Vagina (tissue), 2 donors: Measurements from ENCODE around the gene JAKMIP1. TPM values are rescaled to one million over a fixed set of nuclear protein-coding genes. Genes with fewer than 3 reads are reported as not detected.

Experiments used
- DNase-seq, 2 donors: peaks; one replicate each; pipeline ENCODE4 v3.0.0-alpha.2; 2017; ENCODE audit errors: extremely low spot score in 2 of 2
- H3K27ac ChIP-seq: fragments of 200-600 bp; sonication (generic); one replicate; pipeline ENCODE4 v1.5.1; 2019
- H3K27me3 ChIP-seq: fragments of 200-600 bp; sonication (generic); one replicate; pipeline ENCODE4 v1.5.1; 2019
- H3K36me3 ChIP-seq, 2 donors: fragments of 200-600 bp; sonication (generic); one replicate each; pipeline ENCODE4 v1.5.1; 2017 to 2019
- H3K4me1 ChIP-seq: fragments of 200-600 bp; sonication (generic); one replicate; pipeline ENCODE4 v1.5.1; 2019
- H3K4me3 ChIP-seq, 2 donors: fragments of 200-600 bp; sonication (generic); 1 replicate in 1 of 2; 2 replicates in 1 of 2; pipeline ENCODE4 v1.5.1; 2016 to 2019
- H3K9me3 ChIP-seq: fragments of 200-600 bp; sonication (generic); one replicate; pipeline ENCODE4 v1.5.1; 2019
- POLR2A ChIP-seq, 2 donors: fragments of 450-650 bp; IDR thresholded peaks; one replicate each; pipeline ENCODE4 v1.6.1; 2017; ENCODE audit warnings: antibody characterized with exemption in 2 of 2, mild to moderate bottlenecking in 2 of 2, moderate library complexity in 2 of 2
- POLR2AphosphoS5 ChIP-seq, 2 donors: sonication (generic); formaldehyde crosslinking; IDR thresholded peaks; one replicate each; pipeline ENCODE4 v1.9.0; 2017; ENCODE audit warnings: antibody characterized with exemption in 2 of 2, mild to moderate bottlenecking in 2 of 2, low read depth in 1 of 2; ENCODE audit not compliant: insufficient read depth in 1 of 2
- intact Hi-C: fragments of 100-400 bp; cut with DNase I; formaldehyde crosslinking; loops from one replicate; pipeline ENCODE4 v1.15.1; 2023
- total RNA-seq: library from RNA; depleted of rRNA; stranded (reverse); fragments of >200 nt; gene quantifications from one replicate; pipeline ENCODE4 v1.2.3, GENCODE V29; 2016
- TF ChIP-seq, protein P1 (sequence below), 3 experiments: fragments of 450-650 bp in 2 of 3; fragments of 200-600 bp in 1 of 3; sonication (generic) in 1 of 3; IDR thresholded peaks; one replicate each; pipeline ENCODE4 v1.5.1; 2017 to 2019; ENCODE audit warnings: antibody characterized with exemption in 3 of 3, mild to moderate bottlenecking in 2 of 3, moderate library complexity in 2 of 3

JAKMIP1 gene
- total RNA-seq, 1 donor from 2014 or later: 5.2 TPM

- Histone ChIP-seq H3K27me3 (no peaks in the 10 kb centered on the region), H3K9me3 (no peaks in the 10 kb centered on the region), H3K27ac (no peak overlapping the region), H3K4me3 (no peak overlapping the region), H3K4me1 (no peaks in the 10 kb centered on the region), H3K36me3 (no peaks in the 10 kb centered on the region)
- intact Hi-C loops: no loop called here
- TF ChIP-seq POLR2A (IDR thresholded peaks at IDR 0.05) (no peak), POLR2AphosphoS5 (IDR thresholded peaks at IDR 0.05; ENCODE audit: insufficient read depth in 1 of 2, low read depth in 1 of 2) (no peak)
- TF ChIP-seq, protein P1, sequence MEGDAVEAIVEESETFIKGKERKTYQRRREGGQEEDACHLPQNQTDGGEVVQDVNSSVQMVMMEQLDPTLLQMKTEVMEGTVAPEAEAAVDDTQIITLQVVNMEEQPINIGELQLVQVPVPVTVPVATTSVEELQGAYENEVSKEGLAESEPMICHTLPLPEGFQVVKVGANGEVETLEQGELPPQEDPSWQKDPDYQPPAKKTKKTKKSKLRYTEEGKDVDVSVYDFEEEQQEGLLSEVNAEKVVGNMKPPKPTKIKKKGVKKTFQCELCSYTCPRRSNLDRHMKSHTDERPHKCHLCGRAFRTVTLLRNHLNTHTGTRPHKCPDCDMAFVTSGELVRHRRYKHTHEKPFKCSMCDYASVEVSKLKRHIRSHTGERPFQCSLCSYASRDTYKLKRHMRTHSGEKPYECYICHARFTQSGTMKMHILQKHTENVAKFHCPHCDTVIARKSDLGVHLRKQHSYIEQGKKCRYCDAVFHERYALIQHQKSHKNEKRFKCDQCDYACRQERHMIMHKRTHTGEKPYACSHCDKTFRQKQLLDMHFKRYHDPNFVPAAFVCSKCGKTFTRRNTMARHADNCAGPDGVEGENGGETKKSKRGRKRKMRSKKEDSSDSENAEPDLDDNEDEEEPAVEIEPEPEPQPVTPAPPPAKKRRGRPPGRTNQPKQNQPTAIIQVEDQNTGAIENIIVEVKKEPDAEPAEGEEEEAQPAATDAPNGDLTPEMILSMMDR (IDR thresholded peaks at IDR 0.05): no peak
- DNase-seq: no peak
These were observed 6.5 kb upstream of the JAKMIP1 start for GRCh38 chr4:6206771-6207290.

DNA sequence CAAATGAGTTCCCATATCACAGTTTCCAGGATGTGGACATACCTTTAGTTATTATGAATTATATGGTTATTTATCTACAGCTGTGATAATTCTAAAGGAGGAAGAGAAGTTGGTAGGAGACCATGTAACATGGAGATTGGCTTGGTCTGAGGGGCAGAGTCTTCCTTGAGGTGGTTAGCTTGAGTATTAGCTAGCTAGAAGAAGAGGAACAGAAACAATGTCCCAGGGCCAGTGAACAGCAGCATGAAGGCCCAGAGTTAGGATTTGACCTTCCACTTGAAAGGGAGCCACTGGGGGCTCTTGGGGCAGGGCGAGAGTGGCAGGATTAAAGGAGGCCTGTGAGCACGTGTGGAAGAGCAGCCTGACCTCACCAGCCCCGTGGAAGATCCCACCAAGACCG, 5.6 kb upstream of the JAKMIP1 start:
- Histone ChIP-seq H3K27ac (no peak overlapping the region), H3K4me3 (no peak overlapping the region), H3K9me3 (no peaks in the 10 kb centered on the region), H3K36me3 (no peaks in the 10 kb centered on the region), H3K27me3 (no peaks in the 10 kb centered on the region), H3K4me1 (no peaks in the 10 kb centered on the region)
- intact Hi-C loops: no loop called here
- TF ChIP-seq, protein P1 (IDR thresholded peaks at IDR 0.05): no peak
- TF ChIP-seq POLR2A (IDR thresholded peaks at IDR 0.05) (no peak), POLR2AphosphoS5 (IDR thresholded peaks at IDR 0.05; ENCODE audit: insufficient read depth in 1 of 2, low read depth in 1 of 2) (no peak)
- DNase-seq: no peak

DNA sequence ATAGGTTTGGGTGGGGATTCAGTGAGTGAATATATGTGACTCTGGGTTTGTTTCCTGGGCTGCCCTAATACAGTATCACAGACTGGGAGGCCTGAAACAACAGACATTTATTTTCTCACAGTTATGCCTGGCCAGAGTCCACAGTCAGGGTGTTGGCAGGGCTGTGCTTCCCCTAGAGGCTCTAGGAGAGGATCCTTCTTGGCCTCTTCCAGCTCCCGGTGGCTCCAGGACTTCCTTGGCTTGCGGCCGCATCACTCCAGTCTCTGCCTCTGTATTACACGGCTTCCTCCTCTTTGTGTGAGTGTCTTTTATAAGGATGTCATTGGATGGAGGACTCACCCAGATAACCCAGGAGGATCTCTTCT, 5.2 kb upstream of the JAKMIP1 start:
- H3K36me3 ChIP-seq: no peaks in the 10 kb centered on the region
- H3K27me3 ChIP-seq: no peaks in the 10 kb centered on the region
- H3K4me3 ChIP-seq: no peak overlapping the region
- DNase-seq: no peak
- intact Hi-C loops: no loop called here
- TF ChIP-seq POLR2A (IDR thresholded peaks at IDR 0.05): no peak
- TF ChIP-seq POLR2AphosphoS5 (IDR thresholded peaks at IDR 0.05; ENCODE audit: insufficient read depth in 1 of 2, low read depth in 1 of 2): no peak
- TF ChIP-seq, protein P1 (IDR thresholded peaks at IDR 0.05): no peak
- H3K9me3 ChIP-seq: no peaks in the 10 kb centered on the region
- H3K4me1 ChIP-seq: no peaks in the 10 kb centered on the region
- no peak overlapping the region for H3K27ac ChIP-seq

GRCh38 chr4:6204871-6205566, 4.7 kb upstream of the JAKMIP1 start:
- DNase-seq: no peak
- H3K9me3 ChIP-seq: no peaks in the 10 kb centered on the region
- TF ChIP-seq POLR2AphosphoS5 (IDR thresholded peaks at IDR 0.05; ENCODE audit: insufficient read depth in 1 of 2, low read depth in 1 of 2) (no peak), POLR2A (IDR thresholded peaks at IDR 0.05) (no peak)
- TF ChIP-seq, protein P1 (IDR thresholded peaks at IDR 0.05): no peak
- no peak overlapping the region for H3K27ac ChIP-seq
- H3K27me3 ChIP-seq: no peaks in the 10 kb centered on the region
- H3K4me3 ChIP-seq: no peak overlapping the region
- peaks cover 2% of the 10 kb centered on the region for H3K4me1 ChIP-seq
- H3K36me3 ChIP-seq: no peaks in the 10 kb centered on the region
- intact Hi-C loops: no loop called here

DNA sequence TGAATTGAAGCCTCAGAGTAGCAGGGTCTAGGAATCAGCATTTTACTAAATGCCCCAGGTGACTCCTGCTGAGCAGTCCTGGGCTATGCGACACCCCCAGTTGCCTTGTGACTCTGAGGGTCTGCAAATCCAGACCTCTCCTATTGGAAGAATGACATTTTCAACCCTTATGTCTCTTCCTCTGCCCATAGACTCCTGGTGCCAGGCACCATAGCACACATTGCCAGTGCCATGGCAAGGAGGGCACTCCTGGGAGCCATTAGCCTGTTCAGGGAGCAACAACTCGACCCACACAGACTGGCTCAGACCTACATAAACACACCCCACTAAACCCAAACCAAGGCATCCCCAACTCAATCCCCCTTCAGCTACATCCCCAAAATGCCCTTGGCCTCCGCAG, 3.7 kb upstream of the JAKMIP1 start:
- Histone ChIP-seq H3K9me3 (no peaks in the 10 kb centered on the region), H3K27me3 (no peaks in the 10 kb centered on the region), H3K27ac (no peak overlapping the region), H3K4me1 (peaks cover 12% of the 10 kb centered on the region), H3K36me3 (no peaks in the 10 kb centered on the region), H3K4me3 (no peak overlapping the region)
- intact Hi-C loops: no loop called here
- TF ChIP-seq, protein P1 (IDR thresholded peaks at IDR 0.05): no peak
- TF ChIP-seq POLR2AphosphoS5 (IDR thresholded peaks at IDR 0.05; ENCODE audit: insufficient read depth in 1 of 2, low read depth in 1 of 2): no peak
- TF ChIP-seq POLR2A (IDR thresholded peaks at IDR 0.05): no peak
- DNase-seq: no peak
